ENCODE results near the gene GRP.

GRP gene

GRCh38 chr18:59229701-59230443 is 9.9 kb downstream of the GRP start:
- Histone ChIP-seq H3K4me2 (ENCODE audit: low read length) (no peak overlapping the region), H2AFZ (no peak overlapping the region), H3K27me3 (ENCODE audit: control insufficient read depth, insufficient read depth, low read length) (no peaks in the 10 kb centered on the region), H3K79me2 (no peaks in the 10 kb centered on the region), H3K36me3 (ENCODE audit: control insufficient read depth, insufficient read depth, low read length) (no peaks in the 10 kb centered on the region), H3K4me1 (no peaks in the 10 kb centered on the region), H3K27ac (no peak overlapping the region), H3K9me3 (ENCODE audit: control insufficient read depth, low read length) (no peaks in the 10 kb centered on the region), H3K9ac (no peak overlapping the region), H3K4me3 (ENCODE audit: low read depth, low read length) (no peak overlapping the region)
- TF ChIP-seq CTCF (IDR thresholded peaks at IDR 0.05) = no peak

GRCh38 chr18:59231114-59231513 is 11.2 kb downstream of the GRP start:
- TF ChIP-seq CTCF (IDR thresholded peaks at IDR 0.05) = no peak

GRCh38 chr18:59231877-59232276 is 11.9 kb downstream of the GRP start:
- Histone ChIP-seq H3K27ac (no peak overlapping the region), H3K9me3 (ENCODE audit: control insufficient read depth, low read length) (no peaks in the 10 kb centered on the region), H2AFZ (no peak overlapping the region), H3K79me2 (no peaks in the 10 kb centered on the region), H3K36me3 (ENCODE audit: control insufficient read depth, insufficient read depth, low read length) (no peaks in the 10 kb centered on the region), H3K4me2 (ENCODE audit: low read length) (no peak overlapping the region), H3K4me3 (ENCODE audit: low read depth, low read length) (no peak overlapping the region), H3K27me3 (ENCODE audit: control insufficient read depth, insufficient read depth, low read length) (no peaks in the 10 kb centered on the region), H3K9ac (no peak overlapping the region), H3K4me1 (no peaks in the 10 kb centered on the region)
- TF ChIP-seq CTCF (IDR thresholded peaks at IDR 0.05) = no peak

More at GRCh38 chr18:59231114-59231513, 11.2 kb downstream of the GRP start:
- no peak overlapping the region for H2AFZ ChIP-seq
- no peak overlapping the region for H3K9ac ChIP-seq
- no peaks in the 10 kb centered on the region for H3K4me1 ChIP-seq
- H3K79me2 ChIP-seq = no peaks in the 10 kb centered on the region
- no peaks in the 10 kb centered on the region for H3K9me3 ChIP-seq (ENCODE audit: control insufficient read depth, low read length)
- no peaks in the 10 kb centered on the region for H3K36me3 ChIP-seq (ENCODE audit: control insufficient read depth, insufficient read depth, low read length)
- H3K4me3 ChIP-seq (ENCODE audit: low read depth, low read length) = no peak overlapping the region
- no peak overlapping the region for H3K27ac ChIP-seq
- H3K4me2 ChIP-seq (ENCODE audit: low read length) = no peak overlapping the region
- no peaks in the 10 kb centered on the region for H3K27me3 ChIP-seq (ENCODE audit: control insufficient read depth, insufficient read depth, low read length)

GRCh38 chr18:59232309-59233016 is 12.5 kb downstream of the GRP start:
- no peak overlapping the region for H2AFZ ChIP-seq
- no peak overlapping the region for H3K4me2 ChIP-seq (ENCODE audit: low read length)
- H3K36me3 ChIP-seq (ENCODE audit: control insufficient read depth, insufficient read depth, low read length) = no peaks in the 10 kb centered on the region
- no peak overlapping the region for H3K4me3 ChIP-seq (ENCODE audit: low read depth, low read length)
- H3K27ac ChIP-seq = no peak overlapping the region
- no peak for TF ChIP-seq CTCF (IDR thresholded peaks at IDR 0.05)
- no peaks in the 10 kb centered on the region for H3K79me2 ChIP-seq
- H3K9me3 ChIP-seq (ENCODE audit: control insufficient read depth, low read length) = no peaks in the 10 kb centered on the region
- H3K4me1 ChIP-seq = no peaks in the 10 kb centered on the region
- H3K9ac ChIP-seq = no peak overlapping the region
- H3K27me3 ChIP-seq (ENCODE audit: control insufficient read depth, insufficient read depth, low read length) = no peaks in the 10 kb centered on the region
